HG03378 (cell line): Measurements from ENCODE around the gene WBP2NL.

Experiments
- ATAC-seq: cut with Tn5 transposase; IDR thresholded peaks from one replicate; pipeline ENCODE4 v1.9.1; 2021; ENCODE audit warnings: mild to moderate bottlenecking, moderate library complexity; ENCODE audit not compliant: unreplicated experiment

Gene WBP2NL

GRCh38 chr22:41976961-41977566, 21.5 kb upstream of the WBP2NL start:
- ATAC-seq, result no peak

GRCh38 chr22:41978732-41979131, 19.9 kb upstream of the WBP2NL start:
- no peak for ATAC-seq

- ATAC-seq, result no peak
Observed at GRCh38 chr22:41979423-41980250, 19.0 kb upstream of the WBP2NL start.

GRCh38 chr22:41982865-41983264, 15.7 kb upstream of the WBP2NL start:
- ATAC-seq, result no peak

- ATAC-seq, result no peak
Observed at GRCh38 chr22:41983513-41984405, 14.8 kb upstream of the WBP2NL start.

- ATAC-seq, result no peak
Observed at GRCh38 chr22:41987276-41987675, 11.3 kb upstream of the WBP2NL start.

GRCh38 chr22:41989246-41989645, 9.3 kb upstream of the WBP2NL start:
- no peak for ATAC-seq

- no peak for ATAC-seq
Observed at GRCh38 chr22:41991111-41991510, 7.5 kb upstream of the WBP2NL start.

- no peak for ATAC-seq
Observed at GRCh38 chr22:41992496-41992895, 6.1 kb upstream of the WBP2NL start.

GRCh38 chr22:41995211-41995610, 3.4 kb upstream of the WBP2NL start:
- ATAC-seq, result no peak

GRCh38 chr22:41996826-41997225, 1.8 kb upstream of the WBP2NL start:
- ATAC-seq, result no peak

- no peak for ATAC-seq
Observed at GRCh38 chr22:42000466-42000865, 1.9 kb downstream of the WBP2NL start.

GRCh38 chr22:42001121-42001520, 2.5 kb downstream of the WBP2NL start:
- no peak for ATAC-seq

- ATAC-seq, result no peak
Observed at GRCh38 chr22:42001706-42002105, 3.1 kb downstream of the WBP2NL start.

GRCh38 chr22:42007922-42008321, 9.3 kb downstream of the WBP2NL start:
- ATAC-seq, result no peak

GRCh38 chr22:42010778-42011177, 12.2 kb downstream of the WBP2NL start:
- no peak for ATAC-seq

- ATAC-seq, result no peak
Observed at GRCh38 chr22:42013385-42013784, 14.8 kb downstream of the WBP2NL start.

GRCh38 chr22:42016111-42016510, 17.5 kb downstream of the WBP2NL start:
- ATAC-seq, result no peak

- no peak for ATAC-seq
Observed at GRCh38 chr22:42018224-42018623, 19.6 kb downstream of the WBP2NL start.

GRCh38 chr22:42021571-42021970, 23.0 kb downstream of the WBP2NL start:
- no peak for ATAC-seq

GRCh38 chr22:42022162-42022847, 23.7 kb downstream of the WBP2NL start:
- ATAC-seq, result no peak
